ENCODE measurements around the gene NPL. TPM values are rescaled to one million over a fixed set of nuclear protein-coding genes. Genes with fewer than 3 reads are reported as not detected.

Gene NPL
- total RNA-seq, 1 donor from 2014 or later, result 16.2 TPM

DNA sequence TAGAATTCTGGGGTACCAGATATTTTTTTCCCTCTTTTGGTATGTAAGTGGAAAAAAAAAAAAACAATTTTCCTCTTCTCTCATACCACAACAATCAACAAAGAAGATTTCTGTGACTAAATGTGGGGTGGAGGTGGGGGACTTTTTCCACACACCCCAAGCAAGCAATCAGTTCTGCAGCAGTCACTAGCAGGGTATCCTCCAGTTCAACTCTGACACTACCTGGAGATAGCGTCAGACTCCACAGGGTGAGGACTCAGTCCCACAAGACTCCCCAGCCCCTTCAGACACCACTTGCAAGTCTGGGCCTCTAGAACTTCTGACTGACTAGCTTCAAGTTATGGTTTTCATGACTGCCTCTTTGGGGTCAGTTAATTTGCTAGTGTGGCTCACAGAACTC lies 55.8 kb downstream of the NPL start:
- intact Hi-C loops (cut with DNase I), result no loop called here
- DNase-seq (ENCODE audit: extremely low spot score in 2 of 2), result no peak
- H3K36me3 ChIP-seq, result peaks cover 0 to 57% of the 10 kb centered on the region in 2 donors
- H3K4me3 ChIP-seq, result no peak overlapping the region
- no peak for TF ChIP-seq POLR2A (IDR thresholded peaks at IDR 0.05)
- TF ChIP-seq, protein P1, sequence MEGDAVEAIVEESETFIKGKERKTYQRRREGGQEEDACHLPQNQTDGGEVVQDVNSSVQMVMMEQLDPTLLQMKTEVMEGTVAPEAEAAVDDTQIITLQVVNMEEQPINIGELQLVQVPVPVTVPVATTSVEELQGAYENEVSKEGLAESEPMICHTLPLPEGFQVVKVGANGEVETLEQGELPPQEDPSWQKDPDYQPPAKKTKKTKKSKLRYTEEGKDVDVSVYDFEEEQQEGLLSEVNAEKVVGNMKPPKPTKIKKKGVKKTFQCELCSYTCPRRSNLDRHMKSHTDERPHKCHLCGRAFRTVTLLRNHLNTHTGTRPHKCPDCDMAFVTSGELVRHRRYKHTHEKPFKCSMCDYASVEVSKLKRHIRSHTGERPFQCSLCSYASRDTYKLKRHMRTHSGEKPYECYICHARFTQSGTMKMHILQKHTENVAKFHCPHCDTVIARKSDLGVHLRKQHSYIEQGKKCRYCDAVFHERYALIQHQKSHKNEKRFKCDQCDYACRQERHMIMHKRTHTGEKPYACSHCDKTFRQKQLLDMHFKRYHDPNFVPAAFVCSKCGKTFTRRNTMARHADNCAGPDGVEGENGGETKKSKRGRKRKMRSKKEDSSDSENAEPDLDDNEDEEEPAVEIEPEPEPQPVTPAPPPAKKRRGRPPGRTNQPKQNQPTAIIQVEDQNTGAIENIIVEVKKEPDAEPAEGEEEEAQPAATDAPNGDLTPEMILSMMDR (IDR thresholded peaks at IDR 0.05), result no peak
- no peak for TF ChIP-seq POLR2AphosphoS5 (IDR thresholded peaks at IDR 0.05; ENCODE audit: insufficient read depth in 1 of 2, low read depth in 1 of 2)
- H3K27me3 ChIP-seq, result no peaks in the 10 kb centered on the region
- H3K27ac ChIP-seq, result no peak overlapping the region
- H3K4me1 ChIP-seq, result peaks cover 55% of the 10 kb centered on the region
- H3K9me3 ChIP-seq, result no peaks in the 10 kb centered on the region

DNA sequence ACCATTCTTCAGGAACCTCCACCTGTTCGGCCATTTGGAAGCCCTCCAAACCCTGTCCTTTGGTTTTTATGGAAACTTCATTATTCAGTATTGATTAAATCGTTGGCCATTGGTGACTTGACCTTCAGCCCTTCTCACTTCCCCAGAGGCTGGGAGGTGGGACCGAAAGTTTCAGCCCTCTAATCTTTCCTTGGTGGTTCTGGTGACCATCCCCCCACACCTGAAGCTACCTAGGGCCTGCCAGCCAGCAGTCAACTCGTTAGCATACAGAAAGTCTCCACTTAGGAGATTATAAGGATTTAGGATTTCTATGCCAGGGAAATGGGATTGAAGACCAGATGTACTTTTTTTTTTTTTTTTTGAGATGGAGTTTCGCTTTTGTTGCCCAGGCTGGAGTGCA lies 56.3 kb downstream of the NPL start:
- TF ChIP-seq POLR2A (IDR thresholded peaks at IDR 0.05) (no peak), POLR2AphosphoS5 (IDR thresholded peaks at IDR 0.05; ENCODE audit: insufficient read depth in 1 of 2, low read depth in 1 of 2) (no peak)
- TF ChIP-seq, protein P1 (IDR thresholded peaks at IDR 0.05), result no peak
- no peaks in the 10 kb centered on the region for H3K27me3 ChIP-seq
- H3K36me3 ChIP-seq, result peaks cover 0 to 62% of the 10 kb centered on the region in 2 donors
- H3K4me1 ChIP-seq, result peaks cover 50% of the 10 kb centered on the region
- intact Hi-C loops (cut with DNase I), result no loop called here
- H3K9me3 ChIP-seq, result no peaks in the 10 kb centered on the region
- no peak overlapping the region for H3K4me3 ChIP-seq
- no peak for DNase-seq (ENCODE audit: extremely low spot score in 2 of 2)
- H3K27ac ChIP-seq, result no peak overlapping the region

DNA sequence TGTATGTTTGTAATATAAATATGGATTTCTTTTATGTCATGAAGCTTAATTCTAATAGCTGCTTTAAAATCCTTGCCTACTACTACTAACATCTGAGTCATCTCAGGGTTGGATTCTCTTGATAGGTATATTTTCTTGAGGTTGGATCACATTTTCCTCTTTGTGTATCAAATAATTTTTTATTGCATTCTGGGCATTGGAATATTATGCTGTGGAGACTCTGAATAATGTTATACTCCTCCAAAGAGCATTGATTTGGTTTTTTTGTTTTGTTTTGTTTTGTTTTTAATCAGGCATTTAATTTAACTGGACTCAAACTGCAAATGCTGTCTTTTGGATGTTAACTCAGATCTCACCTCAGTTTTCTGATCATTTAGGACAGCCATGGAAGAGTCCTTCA lies 57.5 kb downstream of the NPL start:
- Histone ChIP-seq H3K4me3 (no peak overlapping the region), H3K27me3 (no peaks in the 10 kb centered on the region), H3K4me1 (peaks cover 38% of the 10 kb centered on the region), H3K36me3 (peaks cover 0 to 73% of the 10 kb centered on the region in 2 donors), H3K9me3 (no peaks in the 10 kb centered on the region), H3K27ac (no peak overlapping the region)
- DNase-seq (ENCODE audit: extremely low spot score in 2 of 2), result no peak
- intact Hi-C loops (cut with DNase I), result no loop called here
- no peak for TF ChIP-seq POLR2A (IDR thresholded peaks at IDR 0.05)
- TF ChIP-seq, protein P1 (IDR thresholded peaks at IDR 0.05), result no peak
- no peak for TF ChIP-seq POLR2AphosphoS5 (IDR thresholded peaks at IDR 0.05; ENCODE audit: insufficient read depth in 1 of 2, low read depth in 1 of 2)

DNA sequence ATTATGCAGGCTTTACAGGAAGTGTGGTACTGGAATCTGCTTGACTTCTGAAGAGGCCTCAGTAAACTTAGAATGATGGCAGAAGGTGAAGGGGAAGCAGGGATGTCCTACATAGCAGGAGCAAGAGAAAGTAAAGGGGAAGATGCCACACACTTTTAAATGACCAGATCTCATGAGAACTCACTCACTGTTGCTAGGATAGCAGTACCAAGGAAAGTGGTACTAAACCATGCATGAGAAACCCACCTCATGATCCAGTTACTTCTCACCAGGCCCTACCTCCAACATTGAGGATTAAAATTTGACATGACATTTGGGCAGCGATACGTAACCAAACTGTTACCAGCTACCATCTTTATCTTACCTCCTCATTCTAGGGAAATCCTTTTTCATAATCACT lies 59.2 kb downstream of the NPL start:
- TF ChIP-seq, protein P1 (IDR thresholded peaks at IDR 0.05), result no peak
- TF ChIP-seq POLR2A (IDR thresholded peaks at IDR 0.05) (no peak), POLR2AphosphoS5 (IDR thresholded peaks at IDR 0.05; ENCODE audit: insufficient read depth in 1 of 2, low read depth in 1 of 2) (no peak)

DNA sequence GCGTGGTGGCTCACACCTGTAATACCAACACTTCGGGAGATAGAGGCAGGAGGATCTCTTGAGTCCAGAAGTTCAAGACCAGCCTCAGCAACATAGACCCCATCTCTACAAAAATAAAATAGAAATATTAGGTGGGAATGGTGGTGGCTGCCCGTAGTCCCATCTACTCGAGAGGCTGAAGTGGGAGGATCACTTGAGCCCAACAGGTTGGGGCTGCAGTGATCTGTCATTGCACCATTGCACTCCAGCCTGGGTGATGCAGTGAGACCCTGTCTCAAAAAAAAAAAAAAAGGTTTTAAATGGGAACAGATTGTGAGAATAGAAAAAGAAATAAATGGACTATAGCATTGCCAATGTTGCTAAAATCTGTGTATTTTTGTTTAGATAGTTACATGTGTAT lies 60.7 kb downstream of the NPL start:
- Histone ChIP-seq H3K27me3 (no peaks in the 10 kb centered on the region), H3K4me3 (no peak overlapping the region), H3K36me3 (peaks cover 0 to 86% of the 10 kb centered on the region in 2 donors), H3K4me1 (peaks cover 9% of the 10 kb centered on the region), H3K9me3 (no peaks in the 10 kb centered on the region), H3K27ac (no peak overlapping the region)
- TF ChIP-seq, protein P1 (IDR thresholded peaks at IDR 0.05), result no peak
- TF ChIP-seq POLR2A (IDR thresholded peaks at IDR 0.05) (no peak), POLR2AphosphoS5 (IDR thresholded peaks at IDR 0.05; ENCODE audit: insufficient read depth in 1 of 2, low read depth in 1 of 2) (no peak)
- DNase-seq (ENCODE audit: extremely low spot score in 2 of 2), result no peak
- intact Hi-C loops (cut with DNase I), result no loop called here

More for the DNA sequence above, 59.2 kb downstream of the NPL start:
- H3K4me3 ChIP-seq, result no peak overlapping the region
- no peaks in the 10 kb centered on the region for H3K27me3 ChIP-seq
- no peaks in the 10 kb centered on the region for H3K9me3 ChIP-seq
- H3K27ac ChIP-seq, result no peak overlapping the region
- intact Hi-C loops (cut with DNase I), result no loop called here
- H3K36me3 ChIP-seq, result peaks cover 0 to 84% of the 10 kb centered on the region in 2 donors
- no peak for DNase-seq (ENCODE audit: extremely low spot score in 2 of 2)
- H3K4me1 ChIP-seq, result peaks cover 22% of the 10 kb centered on the region

All from vagina (tissue), 2 donors.